NB4 (cell line): ENCODE results near the gene GMPPB.

Experiments used
- POLR2A ChIP-seq: IDR thresholded peaks from 2 replicates; pipeline ENCODE4 v1.6.1; 2011; ENCODE audit warnings: mild to moderate bottlenecking; ENCODE audit not compliant: insufficient read length; ENCODE audit errors: extremely low read depth
- TF ChIP-seq, protein P1 (sequence below): IDR thresholded peaks from one replicate; pipeline ENCODE4 v1.5.1; 2012; ENCODE audit warnings: low read depth, low read length
- TF ChIP-seq, protein P2 (sequence below): IDR thresholded peaks from 2 replicates; pipeline ENCODE4 v1.6.1; 2011; ENCODE audit warnings: low read depth, low read length

DNA sequence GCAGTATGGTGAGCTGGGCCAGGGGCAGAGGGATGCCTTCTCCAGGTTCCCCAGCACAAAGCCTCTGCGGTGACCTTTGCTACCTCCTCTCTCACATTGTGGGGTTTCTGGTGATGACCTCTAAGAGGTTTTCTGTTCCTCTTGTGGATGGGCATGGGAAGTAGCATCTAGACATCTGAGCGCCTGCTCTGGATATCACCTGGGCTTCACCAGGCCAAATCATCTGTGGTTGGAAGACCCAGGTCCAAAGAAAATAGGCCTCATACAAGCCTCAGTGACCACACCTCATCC, 42.6 kb downstream of the GMPPB start:
- TF ChIP-seq POLR2A = no peak
- TF ChIP-seq, protein P1, sequence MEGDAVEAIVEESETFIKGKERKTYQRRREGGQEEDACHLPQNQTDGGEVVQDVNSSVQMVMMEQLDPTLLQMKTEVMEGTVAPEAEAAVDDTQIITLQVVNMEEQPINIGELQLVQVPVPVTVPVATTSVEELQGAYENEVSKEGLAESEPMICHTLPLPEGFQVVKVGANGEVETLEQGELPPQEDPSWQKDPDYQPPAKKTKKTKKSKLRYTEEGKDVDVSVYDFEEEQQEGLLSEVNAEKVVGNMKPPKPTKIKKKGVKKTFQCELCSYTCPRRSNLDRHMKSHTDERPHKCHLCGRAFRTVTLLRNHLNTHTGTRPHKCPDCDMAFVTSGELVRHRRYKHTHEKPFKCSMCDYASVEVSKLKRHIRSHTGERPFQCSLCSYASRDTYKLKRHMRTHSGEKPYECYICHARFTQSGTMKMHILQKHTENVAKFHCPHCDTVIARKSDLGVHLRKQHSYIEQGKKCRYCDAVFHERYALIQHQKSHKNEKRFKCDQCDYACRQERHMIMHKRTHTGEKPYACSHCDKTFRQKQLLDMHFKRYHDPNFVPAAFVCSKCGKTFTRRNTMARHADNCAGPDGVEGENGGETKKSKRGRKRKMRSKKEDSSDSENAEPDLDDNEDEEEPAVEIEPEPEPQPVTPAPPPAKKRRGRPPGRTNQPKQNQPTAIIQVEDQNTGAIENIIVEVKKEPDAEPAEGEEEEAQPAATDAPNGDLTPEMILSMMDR = no peak
- TF ChIP-seq, protein P2, sequence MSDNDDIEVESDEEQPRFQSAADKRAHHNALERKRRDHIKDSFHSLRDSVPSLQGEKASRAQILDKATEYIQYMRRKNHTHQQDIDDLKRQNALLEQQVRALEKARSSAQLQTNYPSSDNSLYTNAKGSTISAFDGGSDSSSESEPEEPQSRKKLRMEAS = no peak
